ENCODE data around the gene CHD9.

GRCh38 chr16:53022374-53022773 lies 32.4 kb upstream of the CHD9 start:
- no peak for TF ChIP-seq YY1 (IDR thresholded peaks at IDR 0.05; ENCODE audit: insufficient read depth, insufficient read length)
- no peak for TF ChIP-seq ZNF274 (IDR thresholded peaks at IDR 0.05; ENCODE audit: low read depth, low read length)
- no peak for TF ChIP-seq SUZ12 (IDR thresholded peaks at IDR 0.05; ENCODE audit: extremely low read depth, insufficient read depth, insufficient read length)

Data from NT2/D1 (cell line).